Fibroblast of skin of scalp (primary cell): ENCODE measurements around the gene EML6.

Experiments used
- DNase-seq: peaks from one replicate; pipeline ENCODE4 v3.0.0-alpha.2; 2013

Gene EML6

GRCh38 chr2:54758951-54759350, 35.5 kb downstream of the EML6 start:
- DNase-seq = no peak

- DNase-seq = no peak
Observed at GRCh38 chr2:54760310-54760709, 36.8 kb downstream of the EML6 start.

GRCh38 chr2:54763636-54764291, 40.3 kb downstream of the EML6 start:
- DNase-seq = no peak

DNA sequence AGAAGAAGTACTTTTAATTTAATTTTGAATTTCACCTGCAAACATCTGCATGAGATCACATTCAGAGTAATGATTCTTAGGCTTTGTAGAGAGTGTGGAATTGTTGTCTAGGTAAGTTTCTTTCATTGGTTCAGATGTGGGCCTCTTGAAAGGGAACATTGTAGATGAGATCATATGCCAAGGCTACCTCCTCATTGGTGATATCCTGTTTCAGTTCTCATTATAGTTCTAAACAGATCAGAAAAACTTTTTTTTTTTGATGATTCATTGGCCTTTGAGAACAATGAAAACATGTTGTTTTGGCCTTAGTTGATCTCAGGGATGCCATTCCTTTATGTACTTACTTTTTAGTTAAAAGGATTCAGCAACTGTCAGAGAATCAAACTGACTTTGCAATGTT, 44.5 kb downstream of the EML6 start:
- no peak for DNase-seq

- no peak for DNase-seq
Observed at GRCh38 chr2:54768772-54769428, 45.4 kb downstream of the EML6 start.

- no peak for DNase-seq
Observed at GRCh38 chr2:54770211-54770610, 46.7 kb downstream of the EML6 start.

GRCh38 chr2:54770676-54771075, 47.2 kb downstream of the EML6 start:
- no peak for DNase-seq

DNA sequence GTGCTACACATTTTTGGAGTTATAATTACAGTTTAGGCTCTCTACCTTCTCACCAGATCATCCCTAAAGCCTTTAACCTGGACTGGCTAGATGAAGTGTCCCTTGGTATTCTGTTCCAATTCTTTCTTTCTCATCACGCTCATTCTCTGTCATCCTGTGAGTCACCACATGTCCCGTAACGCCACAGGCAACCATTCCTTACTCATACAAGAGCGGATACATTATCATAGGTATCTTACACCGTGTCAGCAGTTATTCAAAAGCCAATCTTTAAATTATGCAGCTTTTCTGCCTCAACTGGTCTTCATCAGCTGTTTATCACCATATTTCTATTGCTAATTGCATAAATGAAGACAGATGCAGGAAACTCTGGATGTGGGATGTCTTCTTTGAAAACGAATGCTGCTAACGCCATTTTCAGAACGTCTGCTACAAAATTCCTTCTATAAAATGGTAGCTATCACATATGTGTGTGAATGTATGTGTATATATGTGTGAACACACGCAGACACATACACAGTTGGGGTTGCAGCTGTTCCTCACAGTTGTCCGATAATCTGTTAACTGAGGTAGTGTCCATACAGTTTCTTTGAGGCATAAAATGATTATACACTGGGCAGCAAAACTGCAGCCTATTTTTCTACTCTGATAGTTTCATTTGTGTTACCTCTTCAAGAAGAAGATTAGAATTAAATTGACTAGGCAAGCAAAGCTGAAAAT, 47.9 kb downstream of the EML6 start:
- peak; percentile 54 for DNase-seq

DNA sequence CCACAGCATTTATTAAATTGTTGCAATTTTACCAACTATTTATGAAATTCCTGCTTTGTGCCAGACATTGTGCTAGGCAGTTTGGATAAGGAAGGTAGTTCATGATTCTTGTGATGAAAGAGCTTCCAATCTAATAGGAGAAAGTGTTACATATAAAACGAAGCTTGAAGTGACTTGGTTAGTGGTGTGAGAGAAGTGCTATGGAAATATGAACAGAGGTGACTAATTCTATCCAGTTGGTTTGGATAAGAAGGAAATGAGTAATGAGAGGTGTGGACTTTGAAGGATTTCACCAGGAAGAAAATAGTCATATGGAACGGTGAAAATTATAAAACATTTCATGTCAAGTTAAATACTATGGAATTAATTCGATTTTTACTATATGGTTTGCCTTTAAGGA, 48.6 kb downstream of the EML6 start:
- peak; percentile 51 for DNase-seq

DNA sequence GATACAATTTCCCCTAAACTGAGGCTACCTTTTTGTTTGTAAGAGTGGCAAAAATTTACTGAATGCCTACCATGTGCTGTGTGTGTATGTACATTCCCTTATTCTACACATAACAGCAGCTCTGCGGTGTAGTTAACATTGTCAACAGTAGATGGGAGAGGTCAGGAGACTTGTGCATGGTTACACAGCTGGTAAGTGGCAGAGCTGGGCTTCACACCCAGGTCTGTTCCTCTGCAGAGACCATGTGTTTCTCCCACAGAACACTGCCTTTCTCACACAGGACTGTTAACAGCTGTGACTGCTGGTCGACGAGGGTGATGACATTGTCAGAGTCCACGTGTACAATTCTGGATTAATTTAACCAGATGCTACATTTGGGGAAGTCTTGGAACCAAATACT, 49.1 kb downstream of the EML6 start:
- DNase-seq = peak; percentile 19

DNA sequence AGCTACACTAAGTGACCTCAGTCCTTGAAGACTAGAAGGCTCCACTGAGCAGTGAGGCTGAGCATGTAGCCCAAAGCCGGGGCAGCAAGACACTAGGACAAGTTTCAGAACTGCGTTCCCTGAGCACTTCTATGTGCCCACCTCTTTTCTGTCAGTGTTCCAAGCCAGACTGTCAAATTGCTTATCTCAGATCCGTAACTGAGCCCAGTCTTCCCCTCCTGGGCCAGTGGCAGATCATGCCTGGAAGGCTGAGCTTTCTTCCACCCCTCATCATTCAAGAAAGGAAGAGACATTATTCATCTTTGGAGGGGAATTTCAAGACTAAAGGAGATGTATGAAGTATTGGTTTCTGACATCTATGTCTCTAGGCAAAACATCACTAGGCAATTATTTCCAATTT, 49.8 kb downstream of the EML6 start:
- DNase-seq = no peak

- peak; percentile 16 for DNase-seq
Observed at GRCh38 chr2:54773838-54774237, 50.4 kb downstream of the EML6 start.

GRCh38 chr2:54775710-54776109, 52.2 kb downstream of the EML6 start:
- no peak for DNase-seq

GRCh38 chr2:54776494-54776893, 53.0 kb downstream of the EML6 start:
- no peak for DNase-seq

DNA sequence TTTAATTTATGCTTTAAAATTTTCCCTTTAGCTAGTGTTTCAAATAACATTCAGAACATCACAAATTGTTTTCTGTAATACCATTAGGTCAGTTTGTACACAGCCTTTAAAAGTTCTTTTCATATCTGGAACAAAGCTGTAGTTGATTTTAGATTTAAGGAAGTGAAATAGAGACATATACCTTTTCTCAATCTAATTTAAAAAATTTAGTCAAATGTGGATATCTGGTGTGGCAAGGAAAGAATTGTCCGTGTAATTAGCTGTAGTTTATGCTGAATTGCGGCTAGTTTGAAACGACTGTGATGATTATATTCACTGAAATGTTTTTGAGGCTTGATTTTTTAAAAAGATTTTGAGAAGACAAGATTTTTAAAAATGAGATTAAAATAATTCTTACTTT, 59.9 kb downstream of the EML6 start:
- no peak for DNase-seq

DNA sequence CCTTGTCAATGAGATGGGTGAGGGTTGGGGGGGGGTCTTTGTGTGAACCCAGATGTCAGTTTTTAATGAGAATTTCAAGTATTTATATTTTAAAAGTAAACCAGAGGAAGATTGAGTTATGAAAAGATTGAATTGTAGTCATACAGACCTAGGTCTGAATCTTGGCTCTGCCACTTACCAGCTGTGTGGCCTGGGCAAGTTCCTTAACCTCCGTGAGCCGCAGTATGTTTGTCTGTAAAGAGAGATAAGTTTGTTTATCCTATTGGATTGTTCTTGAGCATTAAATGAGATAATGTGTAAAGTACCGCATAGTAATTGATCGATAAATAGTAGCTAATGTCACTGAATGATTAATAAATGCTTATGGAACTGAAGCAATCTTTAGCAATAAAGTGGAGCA, 63.8 kb downstream of the EML6 start:
- DNase-seq = no peak

DNA sequence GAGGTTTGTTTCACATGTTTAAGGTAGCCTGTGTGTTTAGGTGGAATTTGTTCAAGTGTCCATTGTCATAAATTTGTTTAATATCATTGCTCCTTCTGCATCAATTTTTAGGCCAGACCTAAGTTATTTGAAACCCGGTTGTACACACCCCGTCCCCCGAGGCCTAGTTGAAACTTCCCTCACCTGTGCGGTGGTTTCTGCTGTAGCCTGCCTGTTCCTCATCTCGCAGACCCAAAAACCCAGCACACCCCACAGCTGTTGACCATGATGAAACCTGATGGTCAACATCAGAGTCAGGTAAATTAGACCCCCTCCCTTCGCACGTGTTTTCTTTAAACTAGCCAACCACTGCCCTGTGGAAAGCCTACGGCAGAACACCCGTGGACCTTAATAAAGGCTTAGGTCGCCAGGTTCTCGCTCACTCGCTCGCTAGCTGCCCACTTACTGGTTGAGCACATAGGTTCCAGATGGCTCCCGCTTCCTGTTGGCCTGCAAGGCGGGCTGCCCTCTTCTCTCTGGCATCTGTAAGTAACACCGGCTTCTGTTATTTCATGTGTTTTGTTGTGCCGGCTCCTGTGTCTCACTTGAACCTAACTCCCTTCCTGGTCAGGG, 64.4 kb downstream of the EML6 start:
- no peak for DNase-seq

GRCh38 chr2:54789878-54790277, 66.4 kb downstream of the EML6 start:
- no peak for DNase-seq

- no peak for DNase-seq
Observed at GRCh38 chr2:54791831-54792230, 68.4 kb downstream of the EML6 start.

DNA sequence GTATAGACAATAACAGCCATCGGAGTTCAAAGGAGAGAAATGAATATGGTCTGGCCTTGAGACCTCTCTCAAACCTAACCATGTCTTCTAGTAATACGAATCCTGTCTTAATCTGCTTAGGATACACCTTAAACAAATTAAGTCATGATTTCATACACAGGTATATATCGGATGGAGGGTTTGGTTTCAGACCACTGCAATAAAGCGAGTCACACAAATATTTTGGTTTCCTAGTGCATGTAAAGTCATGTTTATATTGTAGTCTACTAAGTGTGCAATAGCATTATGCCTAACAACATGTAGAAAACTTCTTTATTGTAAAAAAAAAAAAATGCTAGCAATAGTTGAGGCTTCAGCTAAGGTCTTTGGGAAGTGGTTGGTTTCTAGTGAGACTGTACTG, 73.8 kb downstream of the EML6 start:
- no peak for DNase-seq

- no peak for DNase-seq
Observed at GRCh38 chr2:54801352-54801751, 77.9 kb downstream of the EML6 start.

DNA sequence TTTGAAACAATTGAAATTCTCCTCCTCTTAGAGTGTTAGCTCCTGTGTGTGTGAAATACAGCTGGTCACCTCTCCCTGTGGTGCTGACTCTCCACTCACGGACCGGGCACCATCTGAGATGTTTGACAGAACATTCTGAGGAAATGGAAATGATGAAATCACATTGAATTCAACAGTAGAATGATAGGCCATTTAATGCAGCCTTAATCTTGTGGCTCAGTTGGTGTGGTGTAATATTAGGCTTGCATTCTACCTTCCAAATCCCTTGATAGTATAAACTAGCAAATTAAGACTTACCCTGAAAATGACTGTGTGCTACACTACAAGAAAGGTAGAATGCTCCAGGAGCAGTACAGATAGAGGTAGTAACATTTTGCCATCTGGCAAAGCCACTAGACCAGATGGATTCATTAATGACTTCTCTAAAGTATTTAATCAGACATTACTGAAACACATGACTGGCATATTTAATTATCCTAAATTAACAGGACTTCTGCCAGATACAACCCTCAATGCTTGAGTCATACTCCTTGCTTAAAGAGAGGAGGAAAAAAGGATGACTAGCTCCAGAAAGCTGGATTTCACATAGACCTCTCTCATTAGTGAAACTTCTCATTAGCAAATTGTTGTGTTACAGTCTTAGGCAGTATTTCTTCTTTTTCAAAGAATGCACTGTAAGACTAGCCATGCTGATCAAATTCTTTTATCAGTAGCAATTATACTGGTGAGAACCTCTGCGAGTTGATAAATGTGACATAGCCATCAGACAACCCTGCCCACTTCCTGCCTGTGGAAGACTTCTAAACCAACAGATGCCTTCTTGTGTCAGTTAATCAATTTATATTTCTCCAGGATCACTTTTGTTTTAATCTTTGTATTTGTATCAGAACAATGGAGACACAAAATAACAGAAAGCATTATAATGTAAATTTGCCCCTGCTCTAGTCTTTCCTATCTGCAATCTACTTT, 80.6 kb downstream of the EML6 start:
- DNase-seq = no peak
